ENCODE results near the gene MTMR6. TPM values are rescaled to one million over a fixed set of nuclear protein-coding genes. Genes with fewer than 3 reads are reported as not detected.

The MTMR6 gene
- polyA plus RNA-seq, 1 donor (not counting 4 experiments of a cell fraction or from before 2014, with no cell fraction given), result 20.3 TPM

DNA sequence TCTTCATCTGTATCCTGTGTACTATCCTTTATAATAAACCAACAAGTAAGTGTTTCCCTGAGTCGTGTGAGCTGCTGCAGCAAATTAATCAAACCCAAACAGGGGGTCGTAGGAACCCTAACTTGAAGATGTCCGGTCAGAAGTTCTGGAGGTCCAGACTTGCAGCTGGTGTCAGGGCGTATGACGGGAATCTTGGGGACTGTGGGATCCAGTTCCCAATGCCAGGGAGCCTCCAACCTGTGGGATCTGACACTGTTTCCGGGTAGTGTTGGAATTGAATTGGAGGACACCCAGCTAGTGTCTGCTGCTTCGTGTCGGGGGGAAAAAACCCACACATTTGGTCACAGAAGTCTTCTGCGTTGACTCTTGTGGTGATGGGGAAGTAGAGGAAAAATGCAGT lies 63.1 kb downstream of the MTMR6 start:
- no peaks in the 10 kb centered on the region for H3K9me3 ChIP-seq (ENCODE audit: control insufficient read depth, low read depth, low read length)
- no peak for DNase-seq (ENCODE audit: low read depth, low spot score)
- no peak overlapping the region for H3K4me3 ChIP-seq (ENCODE audit: control insufficient read depth in 2 of 3, extremely low read depth in 1 of 3, insufficient read depth in 2 of 3, low read depth in 1 of 3, low read length in 3 of 3)
- H3K4me2 ChIP-seq (ENCODE audit: control insufficient read depth, extremely low read depth, insufficient read depth, low read depth, low read length), result no peak overlapping the region
- TF ChIP-seq, protein P1, sequence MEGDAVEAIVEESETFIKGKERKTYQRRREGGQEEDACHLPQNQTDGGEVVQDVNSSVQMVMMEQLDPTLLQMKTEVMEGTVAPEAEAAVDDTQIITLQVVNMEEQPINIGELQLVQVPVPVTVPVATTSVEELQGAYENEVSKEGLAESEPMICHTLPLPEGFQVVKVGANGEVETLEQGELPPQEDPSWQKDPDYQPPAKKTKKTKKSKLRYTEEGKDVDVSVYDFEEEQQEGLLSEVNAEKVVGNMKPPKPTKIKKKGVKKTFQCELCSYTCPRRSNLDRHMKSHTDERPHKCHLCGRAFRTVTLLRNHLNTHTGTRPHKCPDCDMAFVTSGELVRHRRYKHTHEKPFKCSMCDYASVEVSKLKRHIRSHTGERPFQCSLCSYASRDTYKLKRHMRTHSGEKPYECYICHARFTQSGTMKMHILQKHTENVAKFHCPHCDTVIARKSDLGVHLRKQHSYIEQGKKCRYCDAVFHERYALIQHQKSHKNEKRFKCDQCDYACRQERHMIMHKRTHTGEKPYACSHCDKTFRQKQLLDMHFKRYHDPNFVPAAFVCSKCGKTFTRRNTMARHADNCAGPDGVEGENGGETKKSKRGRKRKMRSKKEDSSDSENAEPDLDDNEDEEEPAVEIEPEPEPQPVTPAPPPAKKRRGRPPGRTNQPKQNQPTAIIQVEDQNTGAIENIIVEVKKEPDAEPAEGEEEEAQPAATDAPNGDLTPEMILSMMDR (optimal IDR thresholded peaks at IDR 0.05 in 1 of 3, IDR thresholded peaks at IDR 0.05 in 1 of 3, conservative IDR thresholded peaks at IDR 0.05 in 1 of 3; ENCODE audit: extremely low read depth in 1 of 3, insufficient read depth in 2 of 3, low read length in 3 of 3), result no peak
- no peak for TF ChIP-seq EZH2 (IDR thresholded peaks at IDR 0.05; ENCODE audit: low read length)
- no peak overlapping the region for H3K9ac ChIP-seq (ENCODE audit: control insufficient read depth, extremely low read depth, insufficient read depth, low read length)
- dilution Hi-C loops (cut with MboI; ENCODE audit: extremely low pct_ligation_motif_present, low sequenced_read_pairs), result no loop called here
- H3K79me2 ChIP-seq (ENCODE audit: control insufficient read depth, insufficient read depth, low read length), result no peaks in the 10 kb centered on the region
- peaks cover 6% of the 10 kb centered on the region for H3K27me3 ChIP-seq (ENCODE audit: control insufficient read depth, extremely low read depth, insufficient read depth, low read length)
- no peaks in the 10 kb centered on the region for H4K20me1 ChIP-seq (ENCODE audit: control insufficient read depth, extremely low read depth, insufficient read depth, low read length)
- no peaks in the 10 kb centered on the region for H3K4me1 ChIP-seq (ENCODE audit: control insufficient read depth, extremely low read depth, insufficient read depth, low read length)
- FAIRE-seq, result no peak
- H3K9me1 ChIP-seq (ENCODE audit: control insufficient read depth, extremely low read depth, insufficient read depth, low read length), result no peaks in the 10 kb centered on the region
- no peaks in the 10 kb centered on the region for H3K36me3 ChIP-seq (ENCODE audit: control insufficient read depth in 2 of 2, extremely low read depth in 1 of 2, insufficient read depth in 2 of 2, low read length in 2 of 2)
- H3K27ac ChIP-seq (ENCODE audit: control insufficient read depth, insufficient read depth, low read length), result no peak overlapping the region
- no peak overlapping the region for H2AFZ ChIP-seq (ENCODE audit: control insufficient read depth, low read length)

DNA sequence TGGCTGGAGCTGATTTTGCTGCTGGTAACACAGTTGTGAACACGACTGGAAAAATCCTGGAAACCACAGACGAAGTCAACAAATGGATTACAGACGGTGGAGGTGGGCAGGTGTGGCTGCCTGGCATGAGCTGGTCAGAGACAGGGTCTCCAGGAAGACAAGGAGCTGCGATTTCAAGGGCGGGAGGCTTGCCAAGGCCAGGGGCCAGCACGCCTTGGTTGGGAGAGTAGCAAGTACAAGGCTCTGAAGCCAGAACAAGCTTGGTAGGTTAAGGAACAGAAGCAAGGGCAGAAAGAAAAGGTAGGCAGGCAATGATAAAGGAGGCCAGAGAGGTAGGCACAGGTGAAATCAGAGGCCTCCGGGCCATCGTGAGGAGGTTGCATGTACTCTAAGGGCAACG lies 64.5 kb downstream of the MTMR6 start:
- DNase-seq (ENCODE audit: low read depth, low spot score) (no peak), FAIRE-seq (no peak)
- Histone ChIP-seq H3K27ac (ENCODE audit: control insufficient read depth, insufficient read depth, low read length) (no peak overlapping the region), H3K36me3 (ENCODE audit: control insufficient read depth in 2 of 2, extremely low read depth in 1 of 2, insufficient read depth in 2 of 2, low read length in 2 of 2) (no peaks in the 10 kb centered on the region), H3K9me1 (ENCODE audit: control insufficient read depth, extremely low read depth, insufficient read depth, low read length) (no peaks in the 10 kb centered on the region), H3K9me3 (ENCODE audit: control insufficient read depth, low read depth, low read length) (no peaks in the 10 kb centered on the region), H3K4me3 (ENCODE audit: control insufficient read depth in 2 of 3, extremely low read depth in 1 of 3, insufficient read depth in 2 of 3, low read depth in 1 of 3, low read length in 3 of 3) (no peak overlapping the region), H3K4me2 (ENCODE audit: control insufficient read depth, extremely low read depth, insufficient read depth, low read depth, low read length) (no peak overlapping the region), H3K79me2 (ENCODE audit: control insufficient read depth, insufficient read depth, low read length) (no peaks in the 10 kb centered on the region), H2AFZ (ENCODE audit: control insufficient read depth, low read length) (no peak overlapping the region), H3K27me3 (ENCODE audit: control insufficient read depth, extremely low read depth, insufficient read depth, low read length) (peaks cover 3% of the 10 kb centered on the region), H3K9ac (ENCODE audit: control insufficient read depth, extremely low read depth, insufficient read depth, low read length) (no peak overlapping the region), H4K20me1 (ENCODE audit: control insufficient read depth, extremely low read depth, insufficient read depth, low read length) (no peaks in the 10 kb centered on the region), H3K4me1 (ENCODE audit: control insufficient read depth, extremely low read depth, insufficient read depth, low read length) (no peaks in the 10 kb centered on the region)
- dilution Hi-C loops (cut with MboI; ENCODE audit: extremely low pct_ligation_motif_present, low sequenced_read_pairs), result no loop called here
- TF ChIP-seq, protein P1 (optimal IDR thresholded peaks at IDR 0.05 in 1 of 3, IDR thresholded peaks at IDR 0.05 in 1 of 3, conservative IDR thresholded peaks at IDR 0.05 in 1 of 3; ENCODE audit: extremely low read depth in 1 of 3, insufficient read depth in 2 of 3, low read length in 3 of 3), result no peak
- TF ChIP-seq EZH2 (IDR thresholded peaks at IDR 0.05; ENCODE audit: low read length), result no peak
